K562 (cell line): ENCODE results near the gene CNBD2. TPM values are rescaled to one million over a fixed set of nuclear protein-coding genes. Genes with fewer than 3 reads are reported as not detected.

Source experiments
- C11orf30 ChIP-seq: fragments of 450-650 bp; IDR thresholded peaks from 2 replicates; pipeline ENCODE4 v1.6.1; 2016; ENCODE audit warnings: low read depth, mild to moderate bottlenecking
- ERF ChIP-seq: fragments of 450-650 bp; formaldehyde crosslinking; IDR thresholded peaks from 2 replicates; pipeline ENCODE4 v1.4.0; 2020; ENCODE audit warnings: mild to moderate bottlenecking, mixed read lengths
- EZH2 ChIP-seq: IDR thresholded peaks from 2 replicates; pipeline ENCODE4 v1.6.1; 2012; ENCODE audit warnings: low read depth, mild to moderate bottlenecking, inconsistent platforms, low read length, borderline replicate concordance
- FOXK1 ChIP-seq: sonication (generic); formaldehyde crosslinking; IDR thresholded peaks from 2 replicates; pipeline ENCODE4 v1.8.0; 2022; ENCODE audit warnings: missing genetic modification reagents, mild to moderate bottlenecking, borderline replicate concordance
- HDAC8 ChIP-seq: fragments of 450-650 bp; IDR thresholded peaks from 2 replicates; pipeline ENCODE4 v1.6.1; 2016; ENCODE audit warnings: mild to moderate bottlenecking, missing genetic modification characterization, moderate library complexity, missing compliant biosample characterization
- ILK ChIP-seq: fragments of 450-650 bp; IDR thresholded peaks from 2 replicates; pipeline ENCODE4 v1.6.1; 2016; ENCODE audit warnings: missing genetic modification characterization, low read depth, mild to moderate bottlenecking, missing compliant biosample characterization, moderate library complexity, borderline replicate concordance
- KLF1 ChIP-seq: fragments of 450-650 bp; IDR thresholded peaks from 2 replicates; pipeline ENCODE4 v1.6.1; 2016; ENCODE audit warnings: missing genetic modification characterization, missing compliant biosample characterization
- MAFG ChIP-seq: fragments of 450-650 bp; conservative IDR thresholded peaks from 2 replicates; pipeline ENCODE4 v1.6.1; 2016; ENCODE audit warnings: missing genetic modification characterization, missing compliant biosample characterization
- MCM3 ChIP-seq: fragments of 450-650 bp; IDR thresholded peaks from 2 replicates; pipeline ENCODE4 v1.6.1; 2016
- MYNN ChIP-seq, 2 experiments: sonication (generic); formaldehyde crosslinking in 1 of 2; IDR thresholded peaks; 2 replicates each; pipeline versions ENCODE4 v1.5.0 to v1.6.1; 2016 to 2020; ENCODE audit warnings: antibody characterized with exemption in 1 of 2, missing genetic modification reagents in 1 of 2
- NR2C2 ChIP-seq, 2 experiments: fragments of 200-800 bp in 1 of 2; sonication (Bioruptor generic) in 1 of 2; sonication (generic) in 1 of 2; formaldehyde crosslinking in 1 of 2; IDR thresholded peaks; 2 replicates each; pipeline versions ENCODE4 v1.6.1 to v1.8.0; 2016 to 2022; ENCODE audit warnings: mild to moderate bottlenecking in 1 of 2, missing compliant biosample characterization in 1 of 2, missing genetic modification characterization in 1 of 2, missing genetic modification reagents in 1 of 2
- PHF20 ChIP-seq: fragments of 450-650 bp; IDR thresholded peaks from 2 replicates; pipeline ENCODE4 v1.6.1; 2018; ENCODE audit not compliant: partially characterized antibody
- PRDM10 ChIP-seq: fragments of 450-650 bp; IDR thresholded peaks from 2 replicates; pipeline ENCODE4 v1.6.1; 2018; ENCODE audit not compliant: partially characterized antibody
- RB1 ChIP-seq: fragments of 450-650 bp; IDR thresholded peaks from 2 replicates; pipeline ENCODE4 v1.6.1; 2017; ENCODE audit warnings: low read depth, mild to moderate bottlenecking
- SLC30A9 ChIP-seq: fragments of 250-450 bp; sonication (Bioruptor Pico); IDR thresholded peaks from 2 replicates; pipeline ENCODE4 v1.8.0; 2022; ENCODE audit warnings: mild to moderate bottlenecking, moderate library complexity
- TBP ChIP-seq: optimal IDR thresholded peaks from 2 replicates; pipeline ENCODE3; 2011; ENCODE audit warnings: low read depth, low read length, improper control_type of control experiment
- ZBTB17 ChIP-seq: fragments of 450-650 bp; formaldehyde crosslinking; IDR thresholded peaks from 2 replicates; pipeline ENCODE4 v1.4.0; 2020; ENCODE audit warnings: mild to moderate bottlenecking
- ZFP1 ChIP-seq: fragments of 450-650 bp; formaldehyde crosslinking; IDR thresholded peaks from 2 replicates; pipeline ENCODE4 v1.4.0; 2020; ENCODE audit warnings: mild to moderate bottlenecking, mixed read lengths
- ZNF146 ChIP-seq: IDR thresholded peaks from one replicate; pipeline ENCODE4 v1.6.1; 2018; ENCODE audit warnings: missing compliant biosample characterization; ENCODE audit not compliant: unreplicated experiment
- ZNF41 ChIP-seq: fragments of 250-450 bp; sonication (Bioruptor Pico); conservative IDR thresholded peaks from 2 replicates; pipeline ENCODE4 v1.4.0; 2020; ENCODE audit warnings: mild to moderate bottlenecking
- ZNF766 ChIP-seq: fragments of 200-800 bp; sonication (Bioruptor generic); conservative IDR thresholded peaks from 2 replicates; pipeline ENCODE4 v1.6.1; 2016; ENCODE audit warnings: missing genetic modification characterization, missing compliant biosample characterization
- polyA plus RNA-seq, 8 experiments: library from polyadenylated mRNA; depleted of rRNA in 4 of 8; stranded (reverse) in 5 of 8; unstranded in 3 of 8; fragments of >200 nt; fragmentation: Nextera tagmentation in 2 of 8; fragmentation: Illumina TruSeq in 1 of 8; extraction: Ambion mirVana in 2 of 8; extraction: Trizol in 1 of 8; gene quantifications; 2 replicates each; pipeline versions ENCODE4 v1.2.1 to v1.2.3, GENCODE V29; 2011 to 2014; ENCODE audit warnings: inconsistent platforms in 1 of 8, missing spikeins in 1 of 8
- total RNA-seq, 7 experiments: library from RNA; depleted of rRNA in 6 of 7; stranded (reverse); fragments of >200 nt in 6 of 7; fragmentation: Illumina TruSeq in 2 of 7; extraction: Trizol in 2 of 7; gene quantifications; 2 replicates each; pipeline versions ENCODE4 v1.2.1 to v1.2.3, GENCODE V29; 2011 to 2021; ENCODE audit warnings: low replicate concordance in 1 of 7
- TF ChIP-seq, protein P1 (sequence below): fragments of 150-350 bp; conservative IDR thresholded peaks from 2 replicates; pipeline ENCODE4 v1.6.1; 2014; ENCODE audit warnings: low read length
- TF ChIP-seq, protein P2 (sequence below): fragments of 250-450 bp; sonication (Bioruptor Pico); IDR thresholded peaks from 2 replicates; pipeline ENCODE4 v1.8.0; 2021; ENCODE audit warnings: moderate library complexity, mild to moderate bottlenecking, inconsistent platforms

The CNBD2 gene
- total and polyA plus RNA-seq, 9 of the 15 experiments (the other 6 are each of a cell fraction or from before 2014, with no cell fraction given) = 3.2 to 17.5 (median 5.3) TPM

DNA sequence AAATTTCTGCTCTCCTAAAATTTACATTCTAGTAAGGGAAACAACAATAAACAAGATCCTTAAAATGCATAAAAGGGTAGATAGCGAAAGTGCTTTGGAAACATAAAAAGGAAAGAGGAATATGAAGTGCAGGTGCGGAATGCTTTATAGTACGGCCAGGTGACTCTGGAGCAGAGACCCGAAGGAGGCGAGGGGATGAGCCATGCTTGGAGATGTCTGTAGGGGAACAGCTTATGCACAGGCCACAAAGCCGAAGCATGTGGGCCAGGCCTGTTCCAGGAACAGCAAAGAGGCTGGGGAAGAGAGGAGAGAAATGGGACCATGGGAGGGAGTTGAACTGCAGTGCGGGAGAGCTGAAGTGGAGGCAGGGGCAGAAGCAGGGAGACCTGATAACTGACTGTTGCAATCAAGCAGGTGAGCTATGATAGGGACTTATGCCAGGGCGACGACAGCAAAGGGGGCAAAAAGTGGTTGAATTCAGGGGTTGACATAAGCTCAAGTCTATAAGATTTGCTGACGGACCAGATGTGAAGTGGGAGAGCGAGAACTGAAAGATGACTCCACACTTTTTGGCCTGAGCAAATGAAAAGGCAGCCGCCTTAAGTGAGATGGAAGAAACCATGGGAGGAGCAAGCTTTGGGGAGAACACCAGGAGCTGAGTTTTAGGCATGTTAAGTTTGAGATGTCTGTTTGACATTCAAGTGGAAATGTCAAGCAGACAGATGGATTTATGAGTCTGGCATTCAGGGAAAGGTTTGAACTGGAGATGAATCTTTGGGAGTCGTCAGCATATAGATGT is 83.1 kb downstream of the CNBD2 start (continued):
- TF ChIP-seq PHF20 = no peak
- no peak for TF ChIP-seq FOXK1 (CRISPR knock-in tag)
- peak; percentile 96 for TF ChIP-seq ZNF766 (CRISPR knock-in tag)
- TF ChIP-seq NR2C2 (CRISPR knock-in tag; IDR thresholded peaks at IDR 0.05) = no peak
- no peak for TF ChIP-seq NR2C2 (tag; IDR thresholded peaks at IDR 0.05)
- no peak for TF ChIP-seq SLC30A9 (CRISPR knock-in tag)
- no peak for TF ChIP-seq ZBTB17 (CRISPR knock-in tag)
- no peak for TF ChIP-seq ERF (CRISPR knock-in tag)
- peak; percentile 98 for TF ChIP-seq C11orf30
- no peak for TF ChIP-seq TBP
- TF ChIP-seq MYNN (IDR thresholded peaks at IDR 0.05) = no peak
- TF ChIP-seq MYNN (CRISPR knock-in tag; IDR thresholded peaks at IDR 0.05) = no peak
- no peak for TF ChIP-seq ZFP1
- 0 out of 2 replicates have a peak, but pooled peaks have one; percentile 30 for TF ChIP-seq HDAC8
- TF ChIP-seq, protein P1, sequence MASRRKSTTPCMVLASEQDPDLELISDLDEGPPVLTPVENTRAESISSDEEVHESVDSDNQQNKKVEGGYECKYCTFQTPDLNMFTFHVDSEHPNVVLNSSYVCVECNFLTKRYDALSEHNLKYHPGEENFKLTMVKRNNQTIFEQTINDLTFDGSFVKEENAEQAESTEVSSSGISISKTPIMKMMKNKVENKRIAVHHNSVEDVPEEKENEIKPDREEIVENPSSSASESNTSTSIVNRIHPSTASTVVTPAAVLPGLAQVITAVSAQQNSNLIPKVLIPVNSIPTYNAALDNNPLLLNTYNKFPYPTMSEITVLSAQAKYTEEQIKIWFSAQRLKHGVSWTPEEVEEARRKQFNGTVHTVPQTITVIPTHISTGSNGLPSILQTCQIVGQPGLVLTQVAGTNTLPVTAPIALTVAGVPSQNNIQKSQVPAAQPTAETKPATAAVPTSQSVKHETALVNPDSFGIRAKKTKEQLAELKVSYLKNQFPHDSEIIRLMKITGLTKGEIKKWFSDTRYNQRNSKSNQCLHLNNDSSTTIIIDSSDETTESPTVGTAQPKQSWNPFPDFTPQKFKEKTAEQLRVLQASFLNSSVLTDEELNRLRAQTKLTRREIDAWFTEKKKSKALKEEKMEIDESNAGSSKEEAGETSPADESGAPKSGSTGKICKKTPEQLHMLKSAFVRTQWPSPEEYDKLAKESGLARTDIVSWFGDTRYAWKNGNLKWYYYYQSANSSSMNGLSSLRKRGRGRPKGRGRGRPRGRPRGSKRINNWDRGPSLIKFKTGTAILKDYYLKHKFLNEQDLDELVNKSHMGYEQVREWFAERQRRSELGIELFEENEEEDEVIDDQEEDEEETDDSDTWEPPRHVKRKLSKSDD = no peak
- TF ChIP-seq, protein P2, sequence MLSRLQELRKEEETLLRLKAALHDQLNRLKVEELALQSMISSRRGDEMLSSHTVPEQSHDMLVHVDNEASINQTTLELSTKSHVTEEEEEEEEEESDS (CRISPR knock-in tag) = no peak
- peak; percentile 98 for TF ChIP-seq PRDM10
- no peak for TF ChIP-seq ILK (tag)
- no peak for TF ChIP-seq KLF1 (tag)
- no peak for TF ChIP-seq ZNF146 (CRISPR knock-in tag)
- no peak for TF ChIP-seq RB1
- peak; percentile 98 for TF ChIP-seq MAFG (tag)
- TF ChIP-seq EZH2 = no peak
- no peak for TF ChIP-seq MCM3
- no peak for TF ChIP-seq ZNF41
